GM18526 (cell line): ENCODE data around the gene SYTL1.

ENCODE experiments used
- POLR2A ChIP-seq: IDR thresholded peaks from 3 replicates; pipeline ENCODE4 v1.6.1; 2011; ENCODE audit not compliant: insufficient read length; ENCODE audit errors: extremely low read depth

SYTL1 gene

GRCh38 chr1:27332536-27333281 is 9.1 kb upstream of the SYTL1 start:
- no peak for TF ChIP-seq POLR2A

DNA sequence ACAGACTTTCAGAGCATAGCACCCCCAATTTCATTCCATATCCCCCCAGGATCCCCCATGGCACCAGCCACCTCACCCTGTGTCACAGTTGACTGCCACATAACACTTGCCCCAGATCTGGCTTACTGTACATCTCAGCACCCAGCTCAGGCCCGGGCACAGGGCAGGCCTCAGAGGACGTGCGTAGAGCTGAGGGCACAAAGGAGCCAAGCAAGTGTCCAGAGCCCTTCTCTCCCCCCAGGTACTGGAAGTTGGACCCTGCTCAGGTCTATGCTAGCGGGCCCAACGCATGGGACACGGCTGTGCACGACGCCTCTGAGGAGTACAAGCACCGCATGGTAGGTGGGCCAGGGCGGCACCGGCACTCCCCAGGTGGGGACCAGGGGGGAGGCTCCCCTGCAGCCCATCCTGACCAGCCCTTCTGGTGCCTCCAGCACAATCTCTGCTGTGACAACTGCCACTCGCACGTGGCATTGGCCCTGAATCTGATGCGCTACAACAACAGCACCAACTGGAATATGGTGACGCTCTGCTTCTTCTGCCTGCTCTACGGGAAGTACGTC is 8.0 kb upstream of the SYTL1 start:
- TF ChIP-seq POLR2A = no peak

GRCh38 chr1:27335506-27336422 is 6.1 kb upstream of the SYTL1 start:
- no peak for TF ChIP-seq POLR2A

DNA sequence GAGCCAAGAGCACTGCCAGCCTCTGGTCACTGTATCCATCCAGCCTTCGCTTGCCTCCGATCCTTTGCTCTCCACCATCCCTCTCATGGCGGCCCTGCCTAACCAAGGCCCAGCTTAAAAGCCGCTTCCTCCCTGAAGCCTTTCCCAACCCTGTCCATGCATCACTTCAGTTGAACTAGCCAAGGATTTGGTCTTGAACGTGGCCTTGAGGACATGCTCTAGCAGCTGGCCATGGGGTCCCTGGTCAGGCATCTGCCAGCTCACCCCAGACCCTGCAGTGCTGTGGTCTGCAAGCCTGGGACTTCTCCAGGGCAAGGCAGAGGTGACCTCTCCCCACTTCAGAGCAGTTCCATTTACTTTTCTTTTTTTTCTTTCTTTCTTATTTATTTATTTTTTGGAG is 5.1 kb upstream of the SYTL1 start:
- TF ChIP-seq POLR2A = no peak

GRCh38 chr1:27338751-27339150 is 3.1 kb upstream of the SYTL1 start:
- TF ChIP-seq POLR2A = no peak

GRCh38 chr1:27339213-27339612 is 2.6 kb upstream of the SYTL1 start:
- no peak for TF ChIP-seq POLR2A

DNA sequence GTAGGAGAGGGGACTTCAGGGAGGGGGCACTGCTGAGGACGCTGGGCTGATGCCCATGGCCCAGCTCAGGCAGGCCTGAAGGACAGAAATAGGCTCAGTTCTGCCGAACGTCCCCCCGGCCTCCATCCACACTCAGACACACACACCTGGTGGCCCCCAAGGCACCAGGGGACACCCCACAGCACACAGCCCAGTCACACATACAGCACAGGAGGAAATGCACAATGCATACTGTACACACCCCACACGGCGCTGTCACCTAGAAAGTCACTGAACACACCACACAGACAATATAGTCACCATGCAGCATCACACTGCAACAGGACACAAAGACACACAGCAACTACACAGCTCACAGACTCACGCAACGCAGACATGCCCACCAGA is 562 bp downstream of the SYTL1 start:
- no peak for TF ChIP-seq POLR2A

GRCh38 chr1:27342778-27343638 is 1.2 kb downstream of the SYTL1 start:
- TF ChIP-seq POLR2A = no peak

GRCh38 chr1:27343639-27344025 is 1.8 kb downstream of the SYTL1 start:
- no peak for TF ChIP-seq POLR2A

GRCh38 chr1:27345272-27345671 is 3.5 kb downstream of the SYTL1 start:
- no peak for TF ChIP-seq POLR2A

DNA sequence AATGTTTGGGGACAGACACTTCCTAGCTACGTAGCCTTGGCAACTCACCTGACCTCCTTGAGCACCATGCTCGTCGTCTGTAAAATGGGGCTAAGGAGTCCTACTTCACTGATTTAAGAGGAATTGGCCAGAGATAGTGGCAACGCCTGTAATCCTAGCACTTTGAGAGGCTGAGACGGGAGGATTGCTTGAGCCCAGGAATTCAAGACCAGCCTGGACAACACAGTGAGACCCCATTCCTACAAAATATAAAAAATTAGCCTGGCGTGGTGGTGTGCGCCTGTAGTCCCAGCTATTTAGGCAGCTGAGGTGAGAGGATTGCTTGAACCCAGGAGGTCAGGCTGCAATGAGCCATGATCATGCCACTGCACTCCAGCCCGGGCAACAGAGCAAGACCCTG is 4.5 kb downstream of the SYTL1 start:
- TF ChIP-seq POLR2A = no peak

DNA sequence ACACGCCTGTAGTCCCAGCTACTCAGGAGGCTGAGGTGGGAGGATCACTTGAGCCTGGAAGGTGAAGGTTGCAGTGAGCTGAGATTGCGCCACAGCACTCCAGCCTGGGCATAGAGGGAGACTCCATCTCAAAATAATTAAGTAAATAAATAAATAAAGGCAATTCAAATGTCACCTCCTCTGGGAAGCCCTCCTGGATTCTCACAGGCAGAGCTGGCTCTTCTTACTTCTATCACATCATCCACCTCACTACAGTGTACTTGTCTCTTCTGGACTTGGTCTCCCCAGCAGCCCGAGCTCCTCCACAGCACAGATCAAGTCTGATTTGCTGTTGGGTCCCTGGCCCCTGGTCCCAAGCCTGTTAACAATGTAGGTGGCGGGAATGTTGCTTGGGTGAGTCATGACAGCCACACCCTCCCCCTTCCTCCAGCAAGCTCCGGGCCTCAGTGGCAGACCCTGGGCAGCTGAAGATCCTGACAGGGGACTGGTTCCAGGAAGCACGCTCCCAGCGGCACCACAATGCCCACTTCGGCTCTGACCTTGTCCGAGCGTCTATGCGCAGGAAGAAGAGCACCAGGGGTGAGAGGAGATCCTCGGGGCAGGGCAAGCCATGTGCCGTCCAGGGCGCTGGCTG is 5.3 kb downstream of the SYTL1 start:
- TF ChIP-seq POLR2A = no peak

- TF ChIP-seq POLR2A = no peak
Observed at GRCh38 chr1:27348861-27349783, 7.3 kb downstream of the SYTL1 start.

DNA sequence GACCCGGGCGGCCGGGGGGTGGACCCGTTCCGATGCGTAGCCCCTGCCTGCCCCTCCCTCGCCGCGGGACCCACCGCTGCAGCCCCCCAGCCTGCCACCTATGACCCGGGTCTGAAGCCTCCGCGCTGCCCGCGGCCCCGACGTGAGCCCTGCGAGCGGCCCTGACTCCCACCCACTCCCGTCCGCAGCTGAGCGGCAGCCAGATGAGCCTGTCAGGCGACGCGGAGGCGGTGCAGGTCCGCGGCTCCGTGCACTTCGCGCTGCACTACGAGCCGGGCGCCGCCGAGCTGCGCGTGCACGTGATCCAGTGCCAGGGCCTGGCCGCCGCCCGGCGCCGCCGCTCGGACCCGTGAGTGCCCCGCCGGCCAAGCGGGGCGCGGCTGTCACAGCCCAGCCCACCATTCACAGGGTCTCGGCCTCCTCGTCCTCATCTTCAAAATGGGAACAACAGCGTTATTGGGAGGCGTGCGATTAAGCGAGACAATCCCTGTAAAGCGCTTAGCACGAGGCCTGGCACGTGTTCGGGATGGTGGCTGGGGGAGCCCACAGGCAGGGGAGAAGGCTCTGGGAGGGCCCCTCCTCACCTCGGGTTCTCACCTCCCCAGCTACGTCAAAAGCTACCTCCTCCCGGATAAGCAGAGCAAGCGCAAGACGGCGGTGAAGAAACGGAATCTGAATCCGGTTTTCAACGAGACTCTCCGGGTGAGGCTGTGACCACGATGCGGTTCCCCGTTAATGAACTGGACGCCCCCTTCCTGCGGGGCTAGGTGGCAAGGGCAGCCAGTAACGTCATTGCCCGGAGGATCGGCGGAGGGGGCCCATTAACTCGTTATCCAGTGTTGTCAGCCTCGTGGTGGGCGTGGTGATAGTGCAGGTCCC is 8.2 kb downstream of the SYTL1 start:
- TF ChIP-seq POLR2A = no peak
